HG02870 (cell line): ENCODE measurements around the gene DNLZ.
"Not testable (repeated sequence)": the region's sequence is repeated elsewhere in the genome, so short reads cannot be mapped to it uniquely, and the experiment has no call there.

Experiments used
- ATAC-seq: cut with Tn5 transposase; IDR thresholded peaks from one replicate; pipeline ENCODE4 v1.9.1; 2021; ENCODE audit warnings: mild to moderate bottlenecking, moderate library complexity; ENCODE audit not compliant: unreplicated experiment

DNLZ gene

DNA sequence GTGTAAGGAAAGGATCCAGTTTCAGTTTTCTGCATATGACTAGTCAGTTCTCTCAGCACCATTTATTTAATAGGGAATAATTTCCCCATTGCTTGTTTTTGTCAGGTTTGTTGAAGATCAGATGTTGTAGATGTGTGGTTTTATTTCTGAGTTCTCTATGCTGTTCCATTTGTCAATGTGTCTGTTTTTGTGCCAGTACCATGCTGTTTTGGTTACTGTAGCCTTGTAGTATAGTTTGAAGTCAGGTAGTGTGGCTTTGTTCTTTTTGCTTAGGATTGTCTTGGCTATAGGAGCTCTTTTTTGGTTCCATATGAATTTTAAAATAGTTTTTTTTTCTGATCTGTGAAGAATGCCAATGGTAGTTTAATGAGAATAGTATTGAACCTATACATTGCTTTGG, 42.6 kb downstream of the DNLZ start:
- not testable (repeated sequence) for ATAC-seq

DNA sequence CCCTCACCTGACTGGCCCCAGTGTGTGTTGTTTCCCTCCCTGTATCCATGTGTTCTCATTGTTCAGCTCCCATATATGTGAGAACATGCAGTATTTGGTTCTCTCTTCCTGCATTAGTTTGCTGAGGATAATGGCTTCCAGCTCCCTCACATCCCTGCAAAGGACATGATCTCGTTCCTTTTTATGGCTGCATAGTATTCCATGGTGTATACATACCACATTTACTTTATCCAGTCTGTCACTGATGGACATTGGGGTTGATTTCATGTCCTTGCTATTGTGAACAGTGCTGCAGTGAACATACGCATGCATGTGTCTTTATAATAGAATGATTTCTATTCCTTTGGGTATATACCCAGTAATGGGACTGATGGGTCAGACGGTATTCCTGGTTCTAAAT, 43.6 kb downstream of the DNLZ start:
- ATAC-seq = not testable (repeated sequence)

DNA sequence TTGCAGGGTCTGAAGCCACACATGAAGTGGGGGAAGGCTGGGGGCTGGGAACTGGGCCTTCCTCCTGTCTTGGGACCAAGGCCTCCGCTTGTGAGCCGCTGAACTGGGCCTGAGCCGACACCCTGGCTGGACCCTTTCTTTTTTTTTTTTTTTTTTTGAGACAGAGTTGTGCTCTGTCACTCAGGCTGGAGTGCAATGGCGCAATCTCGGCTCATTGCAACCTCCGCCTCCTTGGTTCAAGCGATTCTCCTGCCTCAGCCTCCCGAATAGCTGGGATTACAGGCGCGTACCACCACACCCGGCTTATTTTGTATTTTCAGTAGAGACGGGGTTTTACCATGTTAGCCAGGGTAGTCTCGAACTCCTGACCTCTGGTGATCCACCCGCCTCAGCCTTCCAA, 44.3 kb downstream of the DNLZ start:
- ATAC-seq = not testable (repeated sequence)

DNA sequence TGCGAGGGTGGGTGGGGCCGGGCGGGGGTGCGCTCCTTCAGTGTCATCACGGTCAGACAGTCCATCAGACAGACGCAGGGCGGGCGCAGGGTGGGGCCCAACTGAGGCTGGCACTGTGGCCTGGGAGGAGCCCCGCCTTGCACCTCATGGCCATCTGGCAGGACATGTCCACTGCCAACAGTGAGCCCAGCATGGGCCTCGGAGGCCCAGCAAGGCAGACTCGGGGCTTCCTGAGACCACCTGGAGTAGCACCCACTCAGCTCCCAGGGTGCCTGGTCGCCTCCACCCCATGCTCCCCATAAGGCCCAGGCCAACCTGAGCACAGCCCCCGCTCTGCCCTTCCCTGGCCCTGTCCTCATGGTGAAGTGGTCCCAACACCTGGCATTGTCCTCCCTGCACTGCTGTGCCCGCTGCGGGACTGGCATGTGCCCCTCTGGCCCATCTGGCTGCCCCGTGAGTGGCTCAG, 44.7 kb downstream of the DNLZ start:
- no peak for ATAC-seq

- ATAC-seq = no peak
Observed at GRCh38 chr9:136318111-136318775, 45.3 kb downstream of the DNLZ start.

DNA sequence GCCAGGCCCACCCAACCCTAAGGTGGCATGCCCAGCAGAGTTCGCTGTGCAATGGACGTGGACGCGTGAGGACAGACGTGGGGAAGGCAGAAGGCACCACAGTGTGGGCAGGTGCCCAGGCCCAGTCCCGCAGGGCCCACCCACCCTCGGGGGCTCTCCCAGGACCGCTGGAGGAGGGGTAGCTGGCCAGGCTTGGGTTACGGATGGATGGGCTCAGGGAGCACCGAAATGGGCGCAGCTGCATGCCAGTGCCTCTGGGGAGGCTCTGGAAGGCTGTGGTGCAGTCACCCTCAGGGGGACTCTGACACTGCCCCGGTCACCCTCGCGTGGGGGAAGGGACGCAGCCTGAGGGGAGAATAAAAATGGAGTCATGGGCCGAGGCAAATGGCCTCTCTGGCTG, 45.8 kb downstream of the DNLZ start:
- no peak for ATAC-seq

DNA sequence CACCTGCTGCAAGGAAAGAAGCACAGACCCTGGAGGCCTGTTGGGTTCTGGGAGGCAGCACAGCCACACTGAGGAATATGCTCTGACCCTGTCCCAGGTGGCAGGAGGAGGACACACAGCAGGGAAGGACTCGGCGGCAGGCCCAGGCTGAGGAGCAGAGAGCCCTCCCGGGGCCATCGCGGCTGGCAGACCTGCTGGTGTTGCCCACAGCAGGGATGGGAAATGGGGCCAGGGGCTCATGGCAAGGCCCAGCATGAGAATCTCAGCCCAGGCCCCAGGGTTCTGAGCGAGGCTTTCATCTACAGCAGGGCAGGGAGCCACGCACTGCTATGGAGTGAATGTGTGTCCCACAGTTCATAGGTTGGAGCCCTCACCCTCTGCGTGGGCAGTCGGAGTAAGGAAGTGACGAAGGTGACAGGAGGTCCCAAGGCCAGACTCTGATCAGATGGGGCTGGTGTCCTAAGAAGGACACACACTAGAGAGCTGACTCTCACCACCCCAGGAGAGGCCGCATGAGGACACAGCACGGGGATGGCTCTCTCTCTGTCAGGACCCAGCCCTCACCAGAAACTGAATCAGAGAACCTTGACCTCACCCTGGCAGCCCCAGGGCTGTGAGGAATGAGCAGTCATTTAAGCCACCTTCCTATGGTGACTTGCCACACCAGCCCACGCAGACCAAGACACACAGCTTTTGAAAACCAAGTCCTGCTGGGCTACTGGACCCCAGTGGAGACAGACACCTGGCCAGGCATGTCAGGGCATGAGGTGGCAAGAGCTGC, 46.5 kb downstream of the DNLZ start:
- no peak for ATAC-seq

DNA sequence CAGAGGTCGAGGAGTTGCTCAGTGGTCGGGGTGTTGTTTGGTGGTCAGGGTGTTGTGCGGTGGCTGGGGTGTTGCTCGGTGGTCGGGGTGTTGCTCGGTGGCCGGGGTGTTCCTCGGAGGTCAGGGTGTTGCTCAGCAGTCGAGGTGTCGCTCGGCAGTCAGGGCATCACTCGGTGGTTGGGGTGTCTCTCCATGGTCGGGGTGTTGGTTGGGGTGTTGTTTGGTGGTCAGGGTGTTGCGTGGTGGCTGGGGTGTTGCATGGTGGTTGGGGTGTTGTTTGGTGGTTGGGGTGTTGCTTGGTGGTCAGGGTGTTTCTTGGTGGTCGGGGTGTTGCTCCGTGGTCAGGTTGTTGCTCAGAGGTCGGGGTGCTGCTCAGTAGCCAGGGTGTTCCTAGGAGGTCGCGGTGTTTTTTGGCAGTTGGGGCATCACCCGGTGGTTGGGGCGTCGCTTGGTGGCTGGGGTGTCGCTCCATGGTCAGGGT, 47.2 kb downstream of the DNLZ start:
- ATAC-seq = no peak

DNA sequence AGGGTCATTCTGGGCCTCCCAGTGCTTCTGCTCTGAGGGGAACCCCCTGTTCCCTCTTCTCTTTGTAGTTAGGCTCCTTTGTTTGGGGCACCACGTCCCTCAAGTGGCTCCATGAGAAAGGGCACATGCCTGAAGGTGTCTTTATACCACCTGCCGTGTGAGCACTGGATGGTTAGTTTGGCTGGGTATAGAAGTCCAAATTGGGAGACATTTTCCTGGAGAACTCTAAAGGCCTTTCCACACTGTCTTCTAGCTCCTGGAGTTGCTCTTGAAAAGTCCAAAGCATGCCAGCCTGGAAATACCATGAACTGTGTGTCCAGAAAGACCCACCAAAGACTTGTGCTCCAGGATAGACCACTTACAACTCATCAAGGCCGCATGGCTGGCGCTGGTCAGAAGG, 48.6 kb downstream of the DNLZ start:
- ATAC-seq = no peak

GRCh38 chr9:136314056-136314416, 49.5 kb downstream of the DNLZ start:
- no peak for ATAC-seq

DNA sequence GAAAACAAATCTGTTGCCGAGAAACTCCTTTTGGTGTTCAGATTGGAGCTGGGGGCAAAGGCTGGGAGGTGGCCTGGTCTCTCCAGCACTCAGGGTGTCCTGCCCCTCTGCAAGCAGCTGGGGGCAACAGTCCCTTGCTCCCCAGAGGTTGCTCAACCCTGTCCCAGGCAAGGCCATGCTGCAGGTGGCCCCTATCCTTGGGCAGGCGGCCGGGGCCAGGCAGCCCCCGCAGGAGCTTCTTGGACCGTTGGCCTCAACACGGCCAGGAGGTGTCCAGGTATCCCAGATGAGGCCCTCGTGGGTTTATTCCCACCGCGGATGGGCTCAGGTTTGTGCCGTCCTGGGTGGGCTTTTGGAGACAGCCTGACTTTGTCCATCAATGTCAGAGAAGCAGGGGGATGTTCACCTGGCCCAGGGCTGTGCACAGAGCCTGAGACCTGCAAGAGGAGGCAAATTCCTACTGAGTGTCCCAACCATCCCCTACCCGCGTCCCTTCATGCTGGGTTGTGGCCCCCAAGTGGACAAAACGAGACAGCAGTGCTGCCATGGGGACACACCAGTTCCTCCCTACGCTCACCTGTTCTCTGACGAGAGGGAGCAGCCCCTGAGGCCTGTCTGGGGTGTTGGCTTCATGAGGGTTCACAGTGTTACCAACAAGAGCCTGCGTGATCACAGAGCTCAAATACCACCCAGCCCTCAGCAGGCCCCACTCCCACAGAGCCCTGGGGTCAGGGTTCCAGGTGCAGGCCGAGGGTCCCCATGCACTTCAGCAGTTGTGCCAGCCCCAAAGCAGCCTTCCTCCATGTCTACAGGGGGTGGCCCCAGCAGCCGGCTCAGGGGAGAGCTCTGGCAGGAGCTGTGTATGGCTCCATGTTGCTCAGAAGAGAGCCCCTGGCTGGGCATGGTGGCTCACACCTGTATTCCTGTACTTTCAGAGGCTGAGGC, 50.2 kb downstream of the DNLZ start:
- ATAC-seq = no peak

DNA sequence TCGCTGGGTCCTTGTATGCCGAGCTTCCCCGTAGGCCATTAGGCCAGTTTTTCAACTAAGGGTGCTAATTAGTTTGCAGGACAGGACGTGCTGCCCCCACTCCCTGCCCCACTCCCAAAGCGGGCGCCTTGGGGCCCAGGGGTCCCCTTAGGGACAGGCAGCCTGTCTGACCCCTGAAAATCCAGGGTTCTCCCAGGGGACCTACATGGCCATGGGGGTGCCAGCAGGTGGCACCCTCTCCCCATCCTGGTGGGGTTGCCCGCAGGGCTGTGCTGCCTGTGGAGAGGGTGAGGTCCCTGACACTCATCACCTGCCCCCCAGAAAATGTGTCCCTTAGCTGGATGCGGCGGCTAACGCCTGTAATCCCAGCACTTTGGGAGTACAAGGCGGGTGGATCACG, 51.1 kb downstream of the DNLZ start:
- ATAC-seq = no peak

DNA sequence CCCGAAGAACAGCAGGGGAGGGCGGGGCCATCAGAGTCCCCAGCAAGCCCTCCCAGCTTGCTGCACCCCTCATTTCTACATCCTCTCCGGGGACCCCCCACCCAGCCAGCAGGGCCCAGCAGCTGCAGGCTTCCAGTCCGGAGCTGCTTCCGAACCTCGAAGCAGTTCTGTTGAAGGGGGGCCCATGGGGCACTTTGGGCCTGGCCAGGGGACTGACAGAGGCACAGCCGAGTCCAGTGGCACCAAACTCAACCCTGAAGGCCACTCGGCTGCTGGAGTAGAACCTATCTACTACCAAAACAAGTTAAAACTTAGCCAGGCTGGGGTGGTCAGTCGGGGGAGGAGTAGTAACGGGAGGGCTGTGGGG, 51.6 kb downstream of the DNLZ start:
- ATAC-seq = no peak

- ATAC-seq = no peak
Observed at GRCh38 chr9:136311051-136312008, 52.2 kb downstream of the DNLZ start.

DNA sequence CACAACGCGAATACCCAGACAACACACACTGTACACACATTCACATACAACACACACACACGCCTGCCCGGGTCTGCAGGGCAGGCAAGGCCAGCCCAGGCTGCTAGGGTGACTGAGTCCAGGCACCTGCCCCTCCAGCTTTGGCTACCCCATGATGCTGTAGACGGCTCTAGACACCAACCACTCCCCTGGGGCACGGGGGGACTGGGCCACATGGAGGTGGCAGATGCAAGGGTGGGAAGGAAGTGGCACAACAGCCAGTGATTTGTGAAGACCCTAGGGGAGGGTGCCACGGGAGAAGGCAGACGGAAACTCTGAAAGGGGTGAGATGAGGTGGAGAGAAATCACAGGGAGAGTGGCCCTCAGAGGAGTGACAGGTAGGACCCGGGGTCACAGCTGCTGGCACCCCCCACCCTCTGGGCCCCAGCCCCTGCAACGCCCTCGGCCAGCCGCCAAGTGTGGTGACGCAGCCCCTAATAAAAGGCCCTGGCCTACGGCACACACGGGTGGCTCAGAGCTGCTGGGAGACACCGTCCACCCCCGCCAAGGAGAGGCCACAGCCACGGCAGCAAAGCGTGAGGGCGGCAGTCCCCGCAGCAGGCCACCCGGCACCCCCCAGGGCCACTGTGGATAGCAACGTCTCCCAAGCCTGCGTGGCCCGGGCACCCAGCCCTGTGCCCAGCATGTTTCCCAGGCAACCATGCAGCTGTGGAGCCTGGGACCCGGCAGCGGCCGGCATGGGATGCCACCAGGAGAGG, 53.1 kb downstream of the DNLZ start:
- ATAC-seq = no peak

DNA sequence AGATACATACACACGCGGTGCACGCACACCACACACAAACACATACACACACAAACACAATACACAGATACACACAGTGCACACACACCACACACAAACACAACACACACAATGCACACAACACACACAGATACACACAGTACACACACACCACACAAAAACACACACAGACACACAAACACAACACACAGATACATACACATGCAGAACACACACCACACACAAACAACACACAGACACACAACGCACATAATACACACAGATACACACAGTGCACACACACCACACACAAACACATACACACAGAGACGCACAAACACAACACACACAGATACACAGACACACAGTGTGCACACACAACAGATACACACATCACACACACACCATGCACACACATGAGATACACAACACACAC, 53.7 kb downstream of the DNLZ start:
- no peak for ATAC-seq
